SHP77 (cell line): ENCODE measurements around the gene ARHGEF26.

Source experiments
- DNase-seq, 2 experiments: peaks; one replicate each; lab custom pipeline; 2025; lab: John Stamatoyannopoulos, UW

Gene ARHGEF26

DNA sequence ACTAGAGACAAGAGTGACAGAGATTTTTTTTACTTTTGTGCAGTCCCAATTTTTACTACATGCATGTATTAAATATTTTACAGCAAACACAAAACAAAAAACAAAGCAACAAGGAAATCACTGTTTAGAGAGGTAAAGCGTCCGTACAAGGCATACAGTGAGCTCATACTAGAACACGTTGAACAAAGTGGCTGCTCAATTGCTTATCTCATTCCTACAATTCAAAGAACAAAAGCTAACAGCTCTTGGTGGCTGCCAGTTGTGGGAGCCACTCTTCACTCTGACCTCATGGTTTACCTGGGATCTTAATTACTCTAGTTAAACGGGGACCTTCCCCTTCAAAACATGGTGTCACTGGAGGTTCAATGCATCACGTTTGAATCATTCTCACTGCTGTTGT, 7.6 kb upstream of the ARHGEF26 start:
- DNase-seq = no peak

DNA sequence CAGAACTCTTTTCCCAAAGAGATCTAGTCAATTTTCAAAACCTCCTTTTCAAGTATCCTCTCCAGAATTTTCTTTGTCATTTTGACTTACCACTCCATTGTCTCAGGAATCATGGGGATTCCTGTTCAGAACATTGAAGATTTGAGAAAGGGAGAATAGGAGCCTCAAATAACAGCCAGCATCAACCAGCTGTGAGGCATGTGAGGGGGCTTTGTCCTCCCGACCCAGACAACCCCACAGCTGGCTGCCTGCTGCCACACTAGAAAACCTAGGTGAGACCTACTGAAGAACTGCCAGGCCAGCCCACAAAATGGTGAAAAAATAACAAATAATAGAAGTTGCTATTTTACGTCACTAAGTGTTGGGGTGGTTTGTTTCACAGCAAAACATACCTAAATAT, 5.9 kb upstream of the ARHGEF26 start:
- DNase-seq = no peak

DNA sequence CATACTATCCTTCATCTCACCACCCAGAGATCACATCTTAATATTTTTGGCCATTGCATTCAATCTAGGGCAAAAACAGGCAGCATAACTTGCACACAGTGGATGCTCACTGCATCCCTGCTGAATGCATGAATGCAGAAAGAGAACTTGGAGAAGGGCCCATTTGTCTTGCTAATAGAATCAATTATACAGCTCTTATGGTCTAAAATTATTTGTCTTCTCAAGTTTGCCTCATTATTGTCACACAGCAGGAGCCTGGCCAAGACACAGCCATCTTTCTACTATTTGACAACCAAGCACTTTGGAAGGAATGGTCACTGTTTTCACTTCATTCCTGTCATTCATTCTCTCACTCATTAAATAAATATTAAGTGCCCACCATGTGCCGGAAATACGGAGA, 1.2 kb upstream of the ARHGEF26 start:
- no peak for DNase-seq

DNA sequence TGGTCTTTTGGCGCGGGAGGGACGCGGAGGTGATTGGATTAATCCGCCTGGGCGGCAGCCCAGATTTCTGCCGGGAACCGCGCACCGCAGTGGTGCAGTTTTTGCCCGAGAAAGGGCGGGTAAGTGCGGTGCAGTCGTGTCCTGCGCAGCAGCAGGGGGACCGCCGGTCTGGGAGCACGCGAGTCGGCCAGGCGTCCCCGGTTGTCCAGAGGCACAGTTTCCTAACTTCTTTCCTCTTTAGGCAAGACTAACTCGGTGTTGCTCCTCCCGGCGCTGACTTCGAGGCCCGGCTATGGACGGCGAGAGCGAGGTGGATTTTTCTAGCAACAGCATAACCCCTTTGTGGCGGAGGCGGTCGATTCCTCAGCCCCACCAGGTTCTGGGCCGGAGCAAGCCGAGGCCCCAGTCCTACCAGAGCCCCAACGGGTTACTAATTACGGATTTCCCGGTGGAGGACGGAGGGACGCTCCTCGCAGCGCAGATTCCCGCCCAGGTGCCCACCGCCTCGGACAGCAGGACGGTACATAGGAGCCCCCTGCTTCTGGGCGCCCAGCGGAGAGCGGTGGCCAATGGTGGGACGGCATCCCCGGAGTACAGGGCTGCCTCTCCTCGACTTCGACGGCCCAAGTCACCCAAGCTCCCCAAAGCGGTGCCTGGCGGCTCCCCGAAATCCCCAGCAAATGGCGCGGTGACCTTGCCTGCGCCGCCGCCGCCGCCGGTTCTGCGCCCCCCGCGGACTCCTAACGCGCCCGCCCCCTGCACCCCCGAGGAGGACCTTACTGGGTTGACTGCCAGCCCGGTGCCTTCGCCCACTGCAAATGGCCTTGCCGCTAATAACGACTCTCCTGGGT, 736 bp downstream of the ARHGEF26 start:
- DNase-seq = no peak

DNA sequence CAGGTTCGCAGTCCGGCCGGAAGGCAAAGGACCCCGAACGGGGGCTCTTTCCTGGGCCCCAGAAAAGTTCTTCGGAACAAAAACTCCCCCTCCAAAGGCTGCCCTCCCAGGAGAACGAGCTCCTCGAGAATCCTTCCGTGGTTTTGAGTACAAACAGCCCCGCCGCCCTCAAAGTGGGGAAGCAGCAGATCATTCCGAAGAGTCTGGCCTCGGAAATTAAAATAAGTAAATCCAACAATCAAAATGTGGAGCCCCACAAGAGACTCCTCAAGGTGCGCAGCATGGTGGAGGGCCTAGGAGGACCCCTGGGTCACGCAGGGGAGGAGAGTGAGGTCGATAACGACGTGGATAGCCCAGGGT, 1.3 kb downstream of the ARHGEF26 start:
- no peak for DNase-seq

- no peak for DNase-seq
Observed at GRCh38 chr3:154122912-154123559, 1.8 kb downstream of the ARHGEF26 start.

- DNase-seq = no peak
Observed at GRCh38 chr3:154123906-154124305, 2.7 kb downstream of the ARHGEF26 start.

DNA sequence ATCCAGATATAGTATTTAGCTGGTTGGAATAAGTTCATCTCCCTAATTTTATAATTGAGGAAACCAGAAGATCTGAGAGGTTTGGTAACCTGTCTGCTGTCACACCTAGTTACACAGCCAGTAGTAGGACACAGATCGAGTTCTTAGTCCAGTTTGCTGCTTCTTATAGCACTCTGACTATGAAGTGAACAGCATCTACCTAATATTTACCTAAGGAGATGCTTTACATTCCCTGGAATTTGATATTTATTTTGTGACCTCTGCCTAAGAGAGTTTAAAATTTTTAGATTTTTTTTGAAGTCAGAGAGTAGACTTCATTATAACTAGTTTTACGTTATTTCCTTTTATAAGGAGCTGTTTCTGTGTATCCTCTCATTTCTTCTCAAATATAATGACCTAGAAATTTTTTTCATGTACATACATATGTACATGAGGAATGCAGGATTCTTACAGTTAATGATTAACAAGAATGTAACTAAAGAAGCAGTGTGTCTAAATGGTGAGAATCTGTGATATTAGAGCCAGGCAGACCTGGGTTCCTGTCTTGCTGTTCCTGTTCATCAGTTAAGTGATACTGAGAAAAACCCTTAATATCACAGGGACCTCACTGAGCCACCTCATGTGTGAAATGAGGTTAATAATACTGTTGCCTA, 4.3 kb downstream of the ARHGEF26 start:
- no peak for DNase-seq

- no peak for DNase-seq
Observed at GRCh38 chr3:154126651-154127050, 5.5 kb downstream of the ARHGEF26 start.

DNA sequence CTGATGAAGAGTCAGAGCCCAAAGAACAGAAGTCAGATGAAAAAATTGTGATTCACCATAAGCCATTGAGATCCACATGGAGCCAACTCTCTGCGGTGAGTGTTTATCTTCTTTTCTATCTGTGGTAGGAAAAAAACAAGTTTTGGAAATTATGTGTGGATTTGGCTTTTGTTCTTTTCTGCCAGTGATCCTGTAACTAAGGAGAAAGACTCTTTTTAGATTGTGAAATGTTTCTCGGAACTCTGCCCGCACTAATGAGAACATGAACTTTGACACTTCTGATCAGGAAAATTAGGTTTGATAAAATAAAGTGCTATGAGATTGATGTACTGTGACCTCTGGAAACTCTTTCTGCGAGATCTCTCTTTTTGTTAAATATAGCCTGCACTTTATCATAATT, 8.4 kb downstream of the ARHGEF26 start:
- no peak for DNase-seq

GRCh38 chr3:154130540-154130939, 9.3 kb downstream of the ARHGEF26 start:
- no peak for DNase-seq

GRCh38 chr3:154131830-154132229, 10.6 kb downstream of the ARHGEF26 start:
- DNase-seq = no peak

- no peak for DNase-seq
Observed at GRCh38 chr3:154132777-154133375, 11.7 kb downstream of the ARHGEF26 start.

DNA sequence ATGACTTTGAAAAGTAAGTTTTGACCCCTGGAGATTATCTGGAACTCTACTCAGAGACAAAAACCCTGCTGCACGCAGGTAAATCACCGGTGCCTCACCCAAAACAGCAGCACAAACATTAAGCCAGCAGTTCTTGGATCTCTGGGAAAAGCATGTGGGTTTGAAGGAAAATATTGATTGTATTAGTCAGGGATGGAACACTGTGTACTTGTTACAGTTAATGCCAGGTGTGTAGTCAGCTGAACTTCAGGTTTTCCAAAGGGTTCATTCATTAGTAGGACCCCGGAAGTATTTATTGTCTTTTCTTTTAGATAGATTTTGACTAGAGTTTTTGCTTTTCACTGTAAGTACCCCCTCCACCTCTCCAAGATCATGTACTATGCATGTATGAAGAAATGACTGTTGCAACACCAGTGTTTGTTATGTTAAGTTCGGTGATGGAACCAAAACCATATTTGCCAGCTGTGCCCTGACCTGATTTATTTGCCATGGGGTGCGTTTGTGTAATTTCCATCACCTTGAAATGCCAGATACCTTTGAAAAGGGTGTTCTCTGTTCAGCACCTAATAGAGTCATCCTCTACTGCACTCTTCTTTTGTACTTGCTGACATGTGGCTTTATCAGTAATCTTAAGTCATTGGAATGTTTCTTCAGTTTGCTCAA, 14.5 kb downstream of the ARHGEF26 start:
- no peak for DNase-seq

GRCh38 chr3:154137036-154137435, 15.8 kb downstream of the ARHGEF26 start:
- no peak for DNase-seq

DNA sequence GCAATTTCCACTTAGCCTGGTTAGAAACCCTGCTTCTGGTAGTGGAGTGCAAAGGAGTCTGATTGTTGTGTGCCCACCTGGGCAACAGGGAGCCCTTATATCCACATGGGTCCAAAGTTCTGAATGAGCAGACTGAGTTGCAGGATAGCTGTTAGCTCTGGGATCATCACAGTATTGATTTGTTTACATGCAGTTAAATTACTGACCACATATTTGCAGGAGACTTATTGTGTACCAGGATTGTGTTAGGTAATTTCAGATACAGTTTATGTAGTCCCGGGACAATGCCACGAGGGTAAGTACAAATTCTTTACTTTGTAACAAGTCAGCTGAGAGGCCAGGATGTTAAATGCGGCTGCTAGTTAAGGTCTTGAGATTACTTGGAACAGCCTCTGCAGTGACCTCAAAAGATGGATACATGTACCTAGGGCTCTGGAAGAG, 18.8 kb downstream of the ARHGEF26 start:
- DNase-seq = no peak

DNA sequence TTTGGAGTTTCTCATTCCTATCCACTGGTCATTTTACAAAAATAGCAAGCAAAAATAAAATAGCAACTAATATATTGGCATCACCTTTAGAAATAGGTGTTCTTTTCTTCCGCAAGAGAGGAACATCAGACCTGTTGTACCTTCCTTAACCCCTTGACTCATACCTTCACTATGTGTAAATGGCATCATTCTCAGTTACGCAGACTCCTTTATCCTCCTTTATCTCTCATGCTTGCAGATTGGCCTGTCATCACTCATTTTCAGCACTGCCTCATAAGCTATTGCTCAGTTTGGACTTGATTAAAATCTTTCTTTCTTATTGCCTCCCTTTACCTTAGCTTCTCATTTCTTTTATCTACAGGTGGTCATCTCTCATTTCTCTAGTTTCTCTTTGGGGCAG, 21.4 kb downstream of the ARHGEF26 start:
- no peak for DNase-seq

GRCh38 chr3:154143873-154144272, 22.7 kb downstream of the ARHGEF26 start:
- no peak for DNase-seq

- DNase-seq = no peak
Observed at GRCh38 chr3:154144825-154145465, 23.8 kb downstream of the ARHGEF26 start.

DNA sequence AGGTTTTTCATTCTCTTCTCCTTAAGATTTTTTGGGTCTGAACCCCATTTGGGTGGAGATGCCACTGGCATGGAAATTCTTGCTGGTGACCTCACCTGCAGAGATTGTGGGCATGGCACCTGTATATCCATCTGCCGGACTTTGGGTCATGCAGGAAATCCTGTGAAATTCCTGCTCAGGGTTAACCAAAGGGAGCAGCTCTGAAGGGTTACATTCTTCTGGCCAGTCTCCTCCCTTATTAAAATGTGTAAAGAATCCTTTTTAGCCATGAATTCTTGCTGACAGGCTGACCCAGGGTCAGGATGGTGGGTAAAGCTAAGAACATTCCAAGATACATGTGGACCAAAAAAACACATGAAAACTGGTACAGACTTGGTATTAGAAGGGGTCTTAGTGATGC, 27.4 kb downstream of the ARHGEF26 start:
- no peak for DNase-seq

DNA sequence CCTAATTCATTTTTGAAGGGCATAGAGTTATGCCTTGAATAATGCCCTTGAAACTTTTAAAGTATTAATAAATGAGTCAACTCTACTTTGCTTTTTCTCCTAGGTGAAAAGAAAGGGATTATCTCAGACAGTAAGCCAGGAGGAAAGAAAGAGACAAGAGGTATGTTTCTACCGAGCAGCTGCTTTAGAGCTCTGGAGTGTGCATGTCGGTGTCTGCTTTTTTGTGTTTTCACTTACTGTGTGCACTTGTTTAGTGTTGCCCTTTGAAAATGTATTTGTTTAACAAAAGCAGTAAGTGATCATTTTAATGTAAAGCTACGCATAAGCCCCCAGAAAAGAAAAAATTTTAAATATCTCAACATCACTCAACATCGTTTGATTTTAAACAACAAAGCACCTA, 28.1 kb downstream of the ARHGEF26 start:
- DNase-seq = no peak

DNA sequence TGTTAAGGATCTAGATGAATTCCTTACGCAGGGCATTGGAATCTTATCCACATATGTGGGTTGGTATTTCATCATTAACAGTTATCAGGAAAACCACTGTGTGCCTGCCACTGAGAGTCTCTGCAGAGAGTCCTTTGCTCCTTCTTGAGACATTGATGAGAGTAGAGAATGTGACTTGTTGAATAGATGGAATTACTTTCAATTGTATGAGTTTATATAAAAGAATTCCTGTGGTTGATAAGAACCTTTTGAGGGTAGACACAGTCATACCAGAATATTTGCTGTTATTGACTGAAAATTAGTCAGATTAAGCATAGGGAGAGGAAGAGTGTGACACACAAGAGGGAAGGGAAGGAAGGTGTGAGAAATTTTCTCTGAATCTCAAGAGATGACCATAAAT, 30.8 kb downstream of the ARHGEF26 start:
- no peak for DNase-seq
